HepG2 (cell line): ENCODE results near the gene BCAS1. TPM values are rescaled to one million over a fixed set of nuclear protein-coding genes. Genes with fewer than 3 reads are reported as not detected.

ENCODE experiments used
- AHR ChIP-seq: IDR thresholded peaks from 2 replicates; pipeline ENCODE4 v1.6.1; 2018; ENCODE audit warnings: missing genetic modification reagents, missing compliant biosample characterization
- ATRX ChIP-seq: sonication (generic); formaldehyde crosslinking; IDR thresholded peaks from 2 replicates; pipeline ENCODE4 v1.4.0; 2020; ENCODE audit warnings: missing genetic modification reagents, borderline replicate concordance
- DZIP1 ChIP-seq: sonication (generic); formaldehyde crosslinking; IDR thresholded peaks from 2 replicates; pipeline ENCODE4 v1.5.0; 2020; ENCODE audit warnings: mild to moderate bottlenecking, missing genetic modification reagents
- FOXK2 ChIP-seq: fragments of 450-650 bp; IDR thresholded peaks from 2 replicates; pipeline ENCODE4 v1.6.1; 2016
- GPN1 ChIP-seq: sonication (generic); formaldehyde crosslinking; IDR thresholded peaks from 2 replicates; pipeline ENCODE4 v1.5.1; 2020; ENCODE audit warnings: missing genetic modification reagents, borderline replicate concordance
- IKZF4 ChIP-seq: sonication (generic); formaldehyde crosslinking; IDR thresholded peaks from 2 replicates; pipeline ENCODE4 v1.5.1; 2020; ENCODE audit warnings: borderline replicate concordance, mild to moderate bottlenecking, low read depth, missing genetic modification reagents; ENCODE audit errors: not compliant biosample characterization
- MED13 ChIP-seq: sonication (generic); formaldehyde crosslinking; IDR thresholded peaks from 2 replicates; pipeline ENCODE4 v1.5.0; 2020; ENCODE audit warnings: missing genetic modification reagents
- MXD3 ChIP-seq: IDR thresholded peaks from 2 replicates; pipeline ENCODE4 v1.6.1; 2016; ENCODE audit warnings: mild to moderate bottlenecking, missing biosample characterization, missing genetic modification reagents
- NFATC3 ChIP-seq: sonication (generic); formaldehyde crosslinking; IDR thresholded peaks from 2 replicates; pipeline ENCODE4 v1.5.1; 2020; ENCODE audit warnings: mild to moderate bottlenecking, missing genetic modification reagents
- POLR2A ChIP-seq, 2 experiments: IDR thresholded peaks; 2 replicates each; pipeline ENCODE4 v1.6.1; 2011; ENCODE audit warnings: low read depth in 2 of 2, low read length in 2 of 2, mild to moderate bottlenecking in 1 of 2, moderate library complexity in 1 of 2; ENCODE audit not compliant: insufficient read depth in 1 of 2
- SP4 ChIP-seq: sonication (generic); formaldehyde crosslinking; IDR thresholded peaks from 2 replicates; pipeline ENCODE4 v1.8.1; 2023; ENCODE audit warnings: mild to moderate bottlenecking, missing genetic modification reagents
- ZMYM4 ChIP-seq: sonication (generic); formaldehyde crosslinking; IDR thresholded peaks from 2 replicates; pipeline ENCODE4 v1.8.1; 2023; ENCODE audit warnings: mild to moderate bottlenecking, missing genetic modification reagents
- ZNF616 ChIP-seq: sonication (generic); formaldehyde crosslinking; IDR thresholded peaks from 2 replicates; pipeline ENCODE4 v1.5.0; 2020; ENCODE audit warnings: low read depth, mild to moderate bottlenecking, missing genetic modification reagents
- ZNF879 ChIP-seq: sonication (generic); formaldehyde crosslinking; IDR thresholded peaks from 2 replicates; pipeline ENCODE4 v1.8.1; 2023; ENCODE audit warnings: missing genetic modification reagents
- polyA plus RNA-seq, 8 experiments: library from polyadenylated mRNA; depleted of rRNA in 3 of 8; stranded (reverse) in 7 of 8; unstranded in 1 of 8; fragments of >200 nt; fragmentation: Illumina TruSeq in 4 of 8; extraction: Trizol in 4 of 8; gene quantifications; 2 replicates each; pipeline versions ENCODE4 v1.2.1 to v1.2.3, GENCODE V29; 2011 to 2016; ENCODE audit warnings: low read depth in 4 of 8, missing spikeins in 1 of 8, mixed read lengths in 1 of 8; ENCODE audit not compliant: insufficient read depth in 1 of 8
- total RNA-seq, 5 experiments: library from RNA; depleted of rRNA; stranded (reverse); fragments of >200 nt; fragmentation: Illumina TruSeq; extraction: Trizol; gene quantifications; 2 replicates each; pipeline ENCODE4 v1.2.3, GENCODE V29; 2016; ENCODE audit warnings: low read depth in 1 of 5
- TF ChIP-seq, protein P1 (sequence below): sonication (generic); formaldehyde crosslinking; IDR thresholded peaks from 2 replicates; pipeline ENCODE4 v1.4.0; 2020; ENCODE audit warnings: missing genetic modification reagents, borderline replicate concordance

Gene BCAS1
- total and polyA plus RNA-seq, 2 of the 13 experiments (the other 11 are each of a cell fraction or from before 2014, with no cell fraction given): 0.55 to 0.91 TPM

- TF ChIP-seq DZIP1: no peak
- no peak for TF ChIP-seq FOXK2
- TF ChIP-seq, protein P1, sequence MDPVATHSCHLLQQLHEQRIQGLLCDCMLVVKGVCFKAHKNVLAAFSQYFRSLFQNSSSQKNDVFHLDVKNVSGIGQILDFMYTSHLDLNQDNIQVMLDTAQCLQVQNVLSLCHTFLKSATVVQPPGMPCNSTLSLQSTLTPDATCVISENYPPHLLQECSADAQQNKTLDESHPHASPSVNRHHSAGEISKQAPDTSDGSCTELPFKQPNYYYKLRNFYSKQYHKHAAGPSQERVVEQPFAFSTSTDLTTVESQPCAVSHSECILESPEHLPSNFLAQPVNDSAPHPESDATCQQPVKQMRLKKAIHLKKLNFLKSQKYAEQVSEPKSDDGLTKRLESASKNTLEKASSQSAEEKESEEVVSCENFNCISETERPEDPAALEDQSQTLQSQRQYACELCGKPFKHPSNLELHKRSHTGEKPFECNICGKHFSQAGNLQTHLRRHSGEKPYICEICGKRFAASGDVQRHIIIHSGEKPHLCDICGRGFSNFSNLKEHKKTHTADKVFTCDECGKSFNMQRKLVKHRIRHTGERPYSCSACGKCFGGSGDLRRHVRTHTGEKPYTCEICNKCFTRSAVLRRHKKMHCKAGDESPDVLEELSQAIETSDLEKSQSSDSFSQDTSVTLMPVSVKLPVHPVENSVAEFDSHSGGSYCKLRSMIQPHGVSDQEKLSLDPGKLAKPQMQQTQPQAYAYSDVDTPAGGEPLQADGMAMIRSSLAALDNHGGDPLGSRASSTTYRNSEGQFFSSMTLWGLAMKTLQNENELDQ (CRISPR knock-in tag): no peak
- TF ChIP-seq AHR (CRISPR knock-in tag): peak; percentile 49; the same call in 1 of the 2 replicates
- no peak for TF ChIP-seq GPN1 (CRISPR knock-in tag)
- TF ChIP-seq MXD3 (CRISPR knock-in tag): no peak
- TF ChIP-seq IKZF4 (CRISPR knock-in tag): no peak
- TF ChIP-seq ZNF616 (CRISPR knock-in tag): no peak; the same call in 1 of the 2 replicates
- TF ChIP-seq SP4 (CRISPR knock-in tag): no peak
- TF ChIP-seq ZNF879 (CRISPR knock-in tag): no peak
- TF ChIP-seq MED13: peak; percentile 15; the same call in 1 of the 2 replicates
- TF ChIP-seq POLR2A (IDR thresholded peaks at IDR 0.05; ENCODE audit: insufficient read depth in 1 of 2, low read depth in 2 of 2, low read length in 2 of 2): no peak
- TF ChIP-seq NFATC3 (CRISPR knock-in tag): no peak
- peak; percentile 90 for TF ChIP-seq ZMYM4
- TF ChIP-seq ATRX (CRISPR knock-in tag): no peak
Measured at GRCh38 chr20:53939572-53940359, 130.6 kb downstream of the BCAS1 start (continued).
